Fibroblast of peridontal ligament (primary cell): ENCODE measurements around the gene FAM72D.
"Not testable (repeated sequence)": the region's sequence is repeated elsewhere in the genome, so short reads cannot be mapped to it uniquely, and the experiment has no call there.

Source experiments
- DNase-seq: peaks from one replicate; pipeline ENCODE4 v3.0.0-alpha.2; 2010; ENCODE audit errors: extremely low read depth

FAM72D gene

DNA sequence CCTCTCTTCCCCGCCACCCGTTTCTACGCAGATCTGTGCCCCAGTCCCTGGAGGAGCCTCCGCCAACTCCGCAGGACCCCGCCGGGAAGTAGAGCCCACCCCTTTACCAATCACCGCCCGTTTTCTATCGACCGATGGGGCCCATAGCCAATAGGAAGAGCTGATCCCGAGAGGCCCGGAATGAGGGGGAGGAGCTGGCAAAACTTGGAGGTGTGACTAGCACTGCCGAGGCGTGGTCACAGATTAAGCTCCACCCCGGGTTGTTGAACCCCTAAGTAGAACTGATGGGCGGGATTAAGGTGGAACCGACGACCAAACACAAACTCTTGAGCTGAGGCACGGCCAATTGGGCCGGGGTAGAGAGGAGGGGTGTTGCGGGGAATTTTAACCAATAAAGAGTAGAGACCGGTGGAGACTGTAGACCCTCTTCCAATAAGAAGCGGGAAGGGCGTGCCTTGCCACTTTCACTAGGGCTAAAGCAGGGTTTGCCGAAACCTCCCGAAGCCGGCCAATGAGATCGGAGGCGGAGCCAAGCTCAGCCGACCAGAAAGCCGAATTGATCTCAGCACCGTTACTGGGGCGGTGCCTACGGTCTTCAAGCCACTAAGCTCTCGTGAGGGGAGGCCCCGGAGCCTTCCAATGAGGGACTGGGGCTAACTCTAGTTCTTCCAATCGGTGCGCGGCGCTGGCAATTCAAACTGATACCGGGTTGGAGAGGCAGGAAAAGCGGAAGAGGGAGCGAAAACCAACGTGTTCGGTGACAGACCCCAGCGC is at the start of gene FAM72D, which contains the start of gene SRGAP2B:
TSS of gene FAM72D (plus strand) at position 691 of the 774 bp plus-strand sequence. CDS start 874 bp downstream, outside the sequence.
TSS of gene SRGAP2B (minus strand) at position 45 of the 774 bp plus-strand sequence. CDS start 2,427 bp downstream, outside the sequence.
- not testable (repeated sequence) for DNase-seq

DNA sequence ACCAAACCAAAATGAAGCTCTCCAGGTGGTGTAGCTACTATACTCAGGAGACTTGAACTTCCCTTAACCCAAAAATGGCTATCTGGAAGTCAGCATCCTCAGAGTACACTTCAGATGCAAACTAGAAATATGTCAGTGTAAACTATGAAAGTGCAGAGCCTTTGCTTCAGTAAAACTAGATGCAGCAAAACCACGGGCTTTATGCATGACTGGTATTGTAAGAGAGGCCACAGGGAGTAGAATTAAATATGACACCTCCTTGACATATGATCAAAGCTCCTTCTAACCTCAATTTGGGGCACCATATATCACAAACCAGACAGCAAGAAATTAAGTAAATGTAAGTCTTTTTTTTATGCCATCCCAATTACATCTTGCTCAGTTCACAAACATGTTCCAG is 48.2 kb upstream of the FAM72D start:
- DNase-seq: not testable (repeated sequence)

DNA sequence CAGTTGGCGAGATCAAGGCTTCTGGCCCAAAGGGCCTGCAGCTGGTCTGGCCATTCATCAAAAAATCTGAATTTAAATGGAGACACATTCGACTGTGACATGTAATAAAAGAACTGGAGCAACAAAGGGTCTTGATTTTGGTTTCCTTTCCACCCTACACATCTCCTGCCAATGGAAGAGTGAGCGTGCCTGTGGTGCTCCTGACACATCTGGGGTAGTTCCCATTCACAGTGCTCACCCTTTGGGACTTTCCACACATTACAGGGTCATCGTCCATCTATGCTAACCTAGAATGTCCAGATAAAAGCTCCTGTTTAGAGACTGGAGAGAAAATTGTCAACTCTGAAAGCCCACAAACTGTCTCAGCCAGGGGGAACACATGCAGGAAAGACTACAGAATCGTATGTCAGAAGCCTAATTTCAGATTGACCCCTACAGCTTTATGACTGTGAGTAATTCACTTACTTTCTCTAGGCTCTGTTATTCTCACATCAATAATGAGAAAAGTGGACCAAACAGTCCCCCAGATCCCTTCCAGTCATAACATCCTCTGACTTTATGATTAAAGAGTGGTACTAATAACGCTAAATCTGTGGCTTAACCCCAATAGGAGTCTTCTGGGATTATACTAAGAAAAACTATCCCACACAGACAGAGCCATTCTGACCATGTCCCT is 47.5 kb upstream of the FAM72D start:
- not testable (repeated sequence) for DNase-seq

DNA sequence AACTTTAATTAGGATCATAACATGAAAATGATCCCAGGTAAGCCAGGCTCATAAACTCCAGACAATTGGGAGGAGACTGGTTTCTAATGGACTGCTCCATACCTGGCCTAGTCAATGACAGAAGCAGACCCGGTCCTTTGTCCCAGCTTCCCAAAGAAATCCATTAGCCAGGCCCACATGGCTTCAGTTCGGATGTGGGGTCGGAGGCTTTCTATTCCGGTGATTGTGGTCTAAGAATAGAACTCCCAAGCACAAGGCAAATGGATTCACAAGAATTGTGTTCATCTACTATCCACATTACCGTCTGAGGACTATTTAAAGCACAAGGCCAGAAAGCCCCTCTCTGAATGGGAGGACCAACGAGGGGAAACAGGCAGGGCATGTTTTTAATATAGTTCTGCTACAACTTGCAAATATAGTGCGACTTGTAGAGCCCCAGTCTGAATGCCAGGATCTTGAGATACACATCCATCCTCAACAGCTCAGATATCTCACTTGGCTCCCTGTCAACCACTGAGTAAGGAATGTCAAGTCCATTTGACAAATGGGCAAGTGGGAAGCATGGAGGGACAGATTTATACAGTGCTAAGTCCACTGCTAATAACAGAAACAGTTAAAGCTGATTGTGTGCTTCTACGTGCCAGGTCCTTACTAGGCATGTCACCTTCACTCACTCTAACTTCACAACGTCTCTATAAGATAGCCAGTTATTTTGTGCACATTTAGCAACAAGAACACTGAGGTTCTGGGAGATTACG is 43.6 kb upstream of the FAM72D start:
- not testable (repeated sequence) for DNase-seq

DNA sequence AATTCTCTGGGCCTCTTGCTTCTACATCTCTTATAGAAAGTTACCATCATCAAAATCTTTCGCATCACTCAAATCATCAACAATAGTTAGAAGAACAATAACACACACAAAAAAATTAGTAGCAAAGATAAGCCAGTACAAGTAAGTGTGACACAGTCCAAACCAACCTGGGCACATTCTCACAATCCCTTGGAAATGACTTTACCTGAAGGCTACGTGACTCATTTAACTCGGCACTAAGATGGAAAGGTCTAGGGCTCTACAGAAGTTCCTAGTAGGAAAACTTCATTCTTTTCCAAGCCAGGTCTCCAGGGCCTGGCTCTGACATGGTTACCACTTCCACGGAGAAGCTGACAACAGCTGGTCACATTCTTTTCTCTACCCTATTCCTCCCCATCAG is 42.3 kb upstream of the FAM72D start:
- not testable (repeated sequence) for DNase-seq

DNA sequence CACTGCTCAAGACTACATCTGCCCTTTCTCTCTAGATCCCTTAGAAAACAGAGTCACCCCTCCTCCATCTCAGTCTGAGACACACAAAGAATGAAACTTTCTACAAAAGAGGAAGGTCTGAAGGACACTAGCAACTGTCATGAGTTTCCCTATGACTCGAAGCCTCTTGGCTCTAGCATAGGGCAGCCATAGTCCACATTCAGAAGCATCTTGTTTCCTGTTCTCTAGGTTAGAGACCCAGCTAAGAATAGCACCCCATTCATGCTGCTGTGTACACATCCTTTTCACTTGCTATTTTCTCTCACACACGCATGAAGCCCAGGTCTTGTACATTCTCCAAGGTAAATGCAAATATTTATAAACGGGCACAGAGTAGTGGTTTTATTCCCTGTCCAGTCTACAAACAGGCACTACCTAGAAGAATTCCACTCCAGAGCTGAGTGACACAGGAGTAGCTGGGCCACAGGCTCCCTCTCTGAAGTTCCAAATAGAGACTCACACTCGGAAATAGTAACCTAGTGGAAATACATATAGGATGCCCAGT is 40.5 kb upstream of the FAM72D start:
- DNase-seq: not testable (repeated sequence)

DNA sequence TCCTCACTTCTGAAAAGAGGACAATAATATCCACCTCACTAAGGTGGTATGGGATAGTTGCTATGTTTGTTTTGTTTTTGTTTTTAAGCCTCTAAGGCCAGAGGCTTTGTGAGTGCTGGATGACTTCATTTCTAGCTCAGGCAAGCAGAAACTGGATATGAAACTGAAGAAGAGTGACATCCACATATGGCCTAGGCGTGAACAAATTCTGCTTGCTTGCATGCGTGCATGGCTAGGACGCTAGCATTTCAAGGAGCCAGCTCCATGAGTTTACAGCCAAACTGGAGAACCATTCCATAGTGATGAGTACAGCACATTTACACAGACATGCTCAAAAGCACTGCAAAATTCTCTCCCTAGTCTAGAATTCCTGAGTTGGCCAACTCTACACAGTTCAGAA is 37.6 kb upstream of the FAM72D start:
- not testable (repeated sequence) for DNase-seq

DNA sequence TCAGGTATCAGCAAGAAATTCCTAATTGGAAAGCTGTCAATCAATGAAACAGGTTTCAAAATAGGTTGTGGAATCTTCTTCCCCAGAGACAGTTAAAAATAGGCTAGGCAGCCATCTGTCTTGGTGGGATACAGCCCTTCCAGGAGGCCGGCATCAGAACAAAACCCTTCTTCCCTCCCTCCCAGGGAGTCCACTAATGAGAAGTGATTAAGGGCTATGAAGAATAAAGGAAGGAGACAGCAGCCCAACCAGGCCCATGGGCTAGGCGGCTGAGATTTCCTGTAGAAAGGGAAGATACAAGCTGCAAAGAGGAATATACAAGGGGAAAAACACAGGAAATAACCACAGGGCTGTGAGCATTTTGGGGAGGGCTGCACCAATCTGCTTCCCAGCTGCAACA is 32.5 kb upstream of the FAM72D start:
- DNase-seq: not testable (repeated sequence)

DNA sequence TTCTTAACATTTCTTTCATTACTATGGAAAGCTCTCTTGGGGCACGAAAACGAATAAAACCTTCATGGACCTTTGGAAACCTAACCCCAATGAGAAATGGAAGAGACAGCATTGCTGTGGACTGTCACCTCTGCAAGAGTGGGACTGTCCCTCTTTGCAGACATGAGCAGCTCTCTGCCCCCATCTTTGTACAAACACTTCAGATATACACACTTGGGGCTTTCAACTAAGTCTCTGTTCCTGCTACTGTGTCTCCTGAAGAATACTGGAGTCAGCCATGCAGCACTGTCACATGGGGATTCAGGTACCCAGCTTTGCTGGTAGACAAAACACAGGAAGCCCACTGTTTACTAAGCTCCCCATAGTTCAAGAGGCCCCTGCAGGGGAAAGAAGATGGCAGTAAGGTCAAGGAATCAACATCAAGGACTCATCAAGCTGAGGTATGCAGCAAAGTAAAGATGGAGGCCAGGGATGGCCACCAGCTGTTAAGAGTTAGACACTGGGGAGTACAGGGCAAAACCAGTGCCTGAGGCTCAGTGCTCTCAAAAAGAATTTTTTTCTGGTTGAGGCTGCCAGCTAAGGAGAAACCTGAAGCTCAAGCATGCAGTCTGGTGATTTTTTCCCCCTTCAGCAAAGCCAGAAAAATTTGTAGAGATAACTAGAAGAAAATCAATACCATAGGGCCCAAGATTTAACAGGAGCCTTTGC is 31.7 kb upstream of the FAM72D start:
- DNase-seq: peak; percentile 3

DNA sequence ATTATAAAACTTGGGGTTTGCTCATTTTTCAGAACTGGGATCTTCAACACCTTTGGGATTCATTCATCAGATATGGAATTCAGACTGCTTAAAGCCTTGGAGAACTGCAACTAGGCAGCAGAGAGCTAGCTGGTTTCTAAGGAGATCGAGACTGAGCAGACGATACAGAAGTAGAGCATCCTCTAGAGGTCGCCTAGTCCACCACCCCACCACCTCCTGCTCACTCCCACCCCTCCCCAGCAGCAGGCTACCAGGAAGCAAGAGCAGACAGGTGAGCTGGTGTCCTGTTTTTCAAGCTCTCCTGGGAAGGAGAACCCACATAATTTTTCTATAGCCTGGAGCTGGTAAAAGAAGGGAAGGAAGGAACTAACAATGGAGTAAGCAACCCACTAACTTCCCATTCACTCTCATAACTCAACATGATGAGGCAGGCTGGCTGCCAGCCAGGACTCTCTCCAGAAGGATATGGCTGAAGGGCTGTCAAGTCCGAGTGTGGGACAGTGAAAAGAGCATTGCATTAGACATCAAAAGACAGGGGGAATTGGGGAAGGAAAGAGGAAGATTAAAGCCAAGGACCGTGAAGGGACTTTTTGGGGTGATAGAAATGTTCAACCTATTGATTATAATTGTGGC is 30.5 kb upstream of the FAM72D start:
- DNase-seq: not testable (repeated sequence)

DNA sequence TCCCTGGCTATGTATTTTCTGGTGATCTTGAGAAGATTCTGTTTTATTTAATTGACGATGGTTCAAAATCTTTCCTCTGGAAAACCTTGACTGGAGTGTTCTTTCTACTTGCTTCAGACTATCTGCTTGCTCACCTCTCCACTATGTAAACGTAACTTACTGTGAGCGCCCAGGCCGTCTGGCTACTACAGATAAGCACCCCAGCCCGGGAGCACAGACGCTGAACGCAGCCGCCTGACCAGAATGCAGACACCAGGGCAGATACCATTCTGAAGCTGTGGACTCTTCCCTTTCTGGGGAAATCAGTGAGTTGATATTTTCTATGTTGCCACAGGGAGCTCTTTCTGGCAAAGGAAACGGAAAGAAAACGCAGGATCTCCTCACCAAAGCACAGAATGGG is 29.3 kb upstream of the FAM72D start:
- not testable (repeated sequence) for DNase-seq

DNA sequence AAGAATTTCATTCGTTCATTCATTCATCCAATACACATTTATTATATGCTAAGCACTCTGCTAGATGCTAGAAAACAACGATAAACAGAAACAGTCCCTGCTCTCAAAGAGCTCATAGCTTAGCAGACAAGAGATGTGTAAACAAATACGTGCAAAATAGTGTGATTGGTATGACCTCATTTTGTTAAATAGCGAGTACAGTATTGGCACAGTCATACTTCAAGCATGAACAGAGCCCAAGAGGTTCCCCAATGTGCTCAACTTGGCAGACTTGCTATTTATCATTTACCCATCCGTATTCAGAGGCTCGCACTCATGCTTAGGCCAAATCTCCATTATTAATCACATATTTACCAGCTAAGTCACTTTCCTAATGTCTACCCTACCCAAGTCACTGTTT is 24.2 kb upstream of the FAM72D start:
- not testable (repeated sequence) for DNase-seq

DNA sequence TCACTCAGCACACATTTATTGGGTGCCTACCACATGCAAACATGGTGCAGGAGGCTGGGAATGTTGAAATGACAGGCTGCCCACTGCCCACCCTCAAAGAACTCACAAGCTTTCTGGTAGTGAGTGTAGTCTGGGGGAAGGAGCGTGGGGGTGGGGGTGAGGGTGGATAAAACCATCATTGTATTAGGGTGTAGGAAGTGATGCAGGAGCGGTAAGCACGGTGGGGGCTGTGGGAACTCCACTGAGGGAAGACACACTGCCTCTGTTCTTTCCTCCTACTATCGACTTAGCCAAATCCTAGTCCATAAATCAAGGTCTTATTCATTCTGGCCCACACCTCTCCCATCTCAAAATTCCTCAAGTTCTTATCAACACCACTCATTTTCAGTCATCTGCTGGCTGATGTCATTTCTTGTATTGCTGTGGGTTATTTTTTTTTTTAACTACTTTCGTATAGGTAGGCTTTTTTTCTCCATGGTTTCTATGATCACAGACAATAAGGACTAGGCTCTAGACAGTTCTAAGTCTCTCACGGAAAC is 21.7 kb upstream of the FAM72D start:
- not testable (repeated sequence) for DNase-seq

DNA sequence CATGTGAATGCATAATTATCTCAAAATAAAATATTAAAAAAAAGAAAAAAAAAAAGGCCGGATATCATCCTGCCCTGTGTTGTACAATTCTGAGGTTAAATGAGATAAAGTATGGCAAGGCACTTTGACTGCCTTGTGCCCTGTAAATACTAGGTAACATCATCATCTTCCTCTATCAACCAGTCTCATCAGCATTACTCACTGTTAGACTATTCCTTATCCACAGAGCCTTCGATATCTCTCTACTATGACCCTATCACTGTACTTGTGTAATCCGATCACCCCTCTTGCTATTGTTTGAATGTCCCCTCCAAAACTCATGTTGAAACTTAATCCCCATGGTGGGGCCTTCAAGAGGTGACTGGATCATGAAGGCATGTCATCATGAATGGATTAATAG is 18.9 kb upstream of the FAM72D start:
- DNase-seq: not testable (repeated sequence)

DNA sequence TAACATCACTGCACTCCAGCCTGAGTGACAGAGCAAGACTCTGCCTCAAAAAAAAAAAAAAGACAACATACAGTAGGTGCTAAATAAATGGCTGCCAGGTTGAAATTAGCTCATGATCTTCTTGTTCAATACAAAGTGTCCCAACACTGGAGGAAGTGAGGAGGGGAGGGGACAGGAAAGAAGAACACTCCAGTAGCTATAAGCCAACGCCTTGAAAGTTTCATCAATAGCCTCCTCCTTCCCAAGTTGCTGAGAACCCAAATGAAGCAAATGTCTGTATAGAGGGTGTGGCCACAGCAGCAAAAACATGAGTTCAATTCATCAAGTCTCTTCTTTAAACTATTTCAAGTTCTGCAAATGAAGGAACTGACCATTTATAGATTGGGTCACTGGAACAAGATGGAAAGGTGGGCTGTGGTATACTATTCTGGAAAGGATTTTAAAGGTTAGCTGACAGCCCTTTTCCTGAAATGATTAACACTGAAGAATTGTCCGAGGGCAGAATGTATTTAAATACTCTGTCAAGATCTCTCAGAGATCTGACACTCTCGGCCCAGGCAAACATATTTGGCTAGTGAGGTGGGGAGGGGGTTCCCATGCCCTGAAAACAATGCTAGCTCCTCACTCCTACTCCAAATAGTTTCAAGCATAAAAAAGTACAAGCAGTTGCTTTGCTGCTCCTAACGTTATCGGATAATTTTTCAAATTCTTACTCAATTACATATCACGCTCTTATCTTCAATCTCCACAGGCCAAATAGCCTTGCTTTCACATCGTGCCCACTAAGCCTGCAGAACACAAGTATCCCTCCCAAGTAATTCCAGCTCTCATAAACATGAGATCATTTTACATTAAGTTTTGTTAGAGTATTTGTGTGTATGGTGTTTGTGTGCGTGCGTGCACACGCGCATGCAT is 17.6 kb upstream of the FAM72D start:
- DNase-seq: not testable (repeated sequence)

DNA sequence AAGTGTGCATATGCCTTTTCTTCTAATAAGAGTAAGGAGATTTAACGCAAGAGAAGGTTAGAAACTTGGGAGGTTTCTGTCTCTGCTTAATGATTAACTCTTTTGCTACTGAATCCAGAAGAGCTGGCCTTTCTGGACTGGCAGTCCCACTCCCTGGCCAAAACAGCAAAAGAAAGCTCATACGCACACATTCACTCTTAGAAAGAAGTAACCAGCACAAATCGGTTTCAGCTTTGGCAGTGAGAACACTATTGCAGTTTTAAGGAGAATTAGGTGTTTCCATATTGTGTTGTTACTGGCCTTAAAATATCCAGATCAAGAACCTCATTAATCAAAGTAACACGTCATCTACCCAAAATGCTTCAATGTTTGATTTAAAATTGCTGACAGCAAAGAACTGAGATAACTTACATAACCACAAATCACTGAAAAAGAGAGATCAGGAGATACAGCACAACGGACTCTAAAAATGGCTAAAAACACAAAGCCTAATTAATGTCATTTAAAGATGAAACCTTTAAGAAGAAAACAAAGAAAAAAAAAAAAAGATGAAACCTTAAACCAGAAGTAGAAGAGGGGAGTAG is 16.9 kb upstream of the FAM72D start:
- not testable (repeated sequence) for DNase-seq

DNA sequence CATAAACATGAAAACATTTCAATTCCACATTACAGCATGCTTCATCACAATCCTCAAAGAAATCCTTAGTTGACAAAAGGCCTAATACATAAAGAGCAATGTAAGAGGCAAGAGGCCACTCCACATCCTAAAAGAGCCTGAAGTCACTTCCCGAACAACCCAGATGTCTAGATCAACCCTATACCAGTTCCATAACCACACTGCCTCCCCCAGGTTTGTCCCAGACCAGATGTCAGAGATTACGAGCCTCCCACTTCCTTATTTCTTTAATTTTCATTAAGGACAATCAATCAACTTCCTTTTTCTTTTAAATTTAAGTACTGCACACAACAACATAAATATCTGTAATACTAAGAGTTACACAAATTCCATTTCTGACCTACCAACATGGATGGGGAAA is 16.0 kb upstream of the FAM72D start:
- DNase-seq: not testable (repeated sequence)

DNA sequence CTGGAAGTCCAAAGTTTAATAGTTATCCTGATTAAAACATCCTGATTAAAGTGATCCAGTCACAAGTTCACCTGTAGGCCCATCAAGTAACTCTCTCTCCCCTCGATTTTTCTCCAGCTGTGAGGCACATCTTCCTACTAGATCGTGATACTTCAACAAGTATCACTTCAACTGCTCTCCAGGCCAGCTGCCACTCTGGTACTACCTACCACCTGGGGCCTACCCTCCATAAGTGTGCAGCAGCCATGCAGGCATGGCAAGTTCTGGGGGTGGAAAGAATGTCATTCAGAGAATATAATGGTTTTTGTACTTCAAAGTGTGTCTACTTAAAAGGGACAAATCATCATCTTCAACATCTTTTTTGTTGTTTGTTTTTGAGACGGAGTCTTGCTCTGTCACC is 15.6 kb upstream of the FAM72D start:
- not testable (repeated sequence) for DNase-seq
